Measurements from ENCODE around the gene PRIM1. TPM values are rescaled to one million over a fixed set of nuclear protein-coding genes. Genes with fewer than 3 reads are reported as not detected.
"Not testable (repeated sequence)": the region's sequence is repeated elsewhere in the genome, so short reads cannot be mapped to it uniquely, and the experiment has no call there.

Gene PRIM1
- total RNA-seq, 2 donors from 2014 or later: 3.7 to 4.7 TPM

DNA sequence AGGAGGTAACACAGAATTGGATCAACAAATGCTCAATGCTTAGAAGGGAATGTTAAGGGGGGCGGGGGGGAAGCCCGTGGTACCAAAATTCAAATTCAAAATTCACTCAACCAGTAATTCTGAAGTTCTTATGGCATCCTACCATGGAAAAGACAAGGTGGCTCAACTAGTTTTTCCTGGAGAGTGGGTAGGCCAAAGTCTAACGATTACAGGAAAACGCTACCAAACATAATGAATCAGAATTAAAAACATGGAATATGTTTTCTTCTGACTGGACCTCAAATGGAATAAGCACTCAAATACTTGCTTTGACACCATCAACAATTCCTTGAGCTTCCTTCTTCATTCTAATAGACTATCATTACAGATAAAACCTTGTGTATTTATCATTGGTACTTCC is 29.3 kb downstream of the PRIM1 start:
- intact Hi-C loops (cut with DNase I): no loop called here
- no peak for DNase-seq (ENCODE audit: low spot score)

DNA sequence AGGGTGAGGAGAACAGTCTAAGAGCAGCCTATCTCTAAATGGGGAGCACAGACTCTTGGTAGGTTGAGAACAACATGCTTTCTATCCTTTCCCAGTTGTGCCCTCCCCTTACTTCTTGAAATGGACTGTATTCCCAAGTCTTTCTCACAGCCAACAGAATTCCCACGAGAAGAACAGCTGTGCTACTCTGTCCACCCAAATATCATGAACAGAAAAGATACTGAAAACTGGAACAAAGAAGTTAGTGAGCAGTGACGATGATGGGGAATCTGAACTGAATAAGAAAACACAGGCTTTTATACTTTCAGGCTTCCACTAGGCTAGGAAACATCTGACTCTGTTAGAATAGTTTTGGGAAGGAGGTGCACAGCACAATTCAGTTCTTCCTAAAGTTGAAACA is 30.4 kb downstream of the PRIM1 start:
- no peak for DNase-seq (ENCODE audit: low spot score)
- intact Hi-C loops (cut with DNase I): no loop called here

DNA sequence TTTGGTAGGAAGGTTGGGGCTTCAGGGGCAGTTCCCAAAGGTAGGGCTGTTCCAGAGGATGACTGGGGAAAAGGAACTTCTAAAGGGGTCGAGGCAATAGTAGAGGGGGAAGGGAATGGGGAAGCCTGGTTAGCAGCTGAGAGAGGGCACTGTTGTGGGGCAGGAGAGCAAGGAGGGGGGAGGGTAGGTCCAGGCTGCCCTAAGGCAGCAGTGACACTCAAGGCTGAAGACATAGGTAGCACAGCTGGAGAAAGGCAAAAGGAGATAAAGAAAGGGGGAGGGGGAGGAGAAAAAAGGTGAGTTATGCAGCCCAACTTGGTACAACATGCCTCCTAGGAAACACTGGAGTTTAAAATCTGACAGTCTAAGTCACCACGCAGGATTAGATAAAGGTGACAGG is 30.9 kb downstream of the PRIM1 start:
- intact Hi-C loops (cut with DNase I): no loop called here
- DNase-seq (ENCODE audit: low spot score): no peak

DNA sequence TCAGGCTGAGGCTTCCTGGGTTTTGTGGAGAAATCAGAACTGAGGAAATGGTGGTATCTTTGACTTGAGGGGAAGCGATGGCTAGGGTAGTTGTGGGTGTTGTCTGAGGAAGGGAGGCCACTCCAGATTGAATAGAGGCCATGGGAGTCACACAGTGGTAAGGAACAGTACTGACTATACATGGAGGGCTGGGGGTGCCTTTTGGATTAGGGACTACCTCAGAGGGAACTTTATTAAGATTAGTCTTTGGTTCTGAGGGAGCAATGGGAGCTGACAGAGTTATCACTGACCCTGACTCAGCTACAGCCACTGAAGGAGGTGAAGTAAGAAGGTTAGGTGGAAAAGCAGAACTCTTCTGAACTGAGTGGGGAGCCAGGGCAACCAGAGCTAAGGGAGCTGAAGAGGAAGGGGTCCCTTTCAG is 31.4 kb downstream of the PRIM1 start:
- no peak for DNase-seq (ENCODE audit: low spot score)
- intact Hi-C loops (cut with DNase I): no loop called here

DNA sequence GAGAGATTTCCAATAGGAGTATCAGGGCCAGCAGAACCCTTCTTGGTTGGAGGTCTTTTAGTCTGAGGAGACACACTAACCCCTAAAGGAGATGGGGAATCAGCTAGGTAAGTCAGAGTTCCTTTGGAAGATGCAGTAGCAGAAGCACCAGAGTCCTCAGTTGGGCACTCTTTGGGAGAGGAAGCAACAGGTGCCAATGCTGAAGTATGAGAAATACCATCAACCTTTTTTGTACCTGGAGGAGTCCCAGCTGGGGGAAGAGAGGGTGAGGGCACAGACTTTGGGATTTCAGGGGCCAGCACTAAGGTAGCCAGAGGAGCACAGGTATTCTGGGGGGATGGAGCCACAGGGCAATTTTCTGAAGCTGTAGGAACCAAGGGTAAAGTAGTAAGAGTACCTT is 33.1 kb downstream of the PRIM1 start:
- no peak for DNase-seq (ENCODE audit: low spot score)
- intact Hi-C loops (cut with DNase I): no loop called here

DNA sequence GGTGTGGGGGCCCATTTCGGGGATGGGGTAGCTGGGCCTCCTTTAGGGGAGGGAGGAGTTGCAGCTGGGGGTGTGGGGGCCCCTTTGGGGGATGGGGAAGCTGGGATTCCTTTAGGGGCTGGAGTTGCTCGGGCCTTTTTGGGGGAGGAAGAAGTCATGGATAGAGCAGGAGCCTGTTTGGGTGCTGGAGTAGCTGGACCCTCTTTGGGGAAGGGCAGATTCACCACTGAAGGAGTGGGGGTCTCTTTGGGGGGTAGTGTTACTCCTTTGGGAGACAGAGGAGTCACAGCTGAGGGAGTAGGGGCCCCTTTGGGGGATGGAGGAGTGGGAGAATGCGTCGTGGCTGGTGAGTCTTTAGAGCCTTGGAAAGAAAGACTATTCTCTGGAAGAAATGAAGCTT is 33.5 kb downstream of the PRIM1 start:
- peak; percentile 20 for DNase-seq (ENCODE audit: low spot score)
- intact Hi-C loops (cut with DNase I): no loop called here

DNA sequence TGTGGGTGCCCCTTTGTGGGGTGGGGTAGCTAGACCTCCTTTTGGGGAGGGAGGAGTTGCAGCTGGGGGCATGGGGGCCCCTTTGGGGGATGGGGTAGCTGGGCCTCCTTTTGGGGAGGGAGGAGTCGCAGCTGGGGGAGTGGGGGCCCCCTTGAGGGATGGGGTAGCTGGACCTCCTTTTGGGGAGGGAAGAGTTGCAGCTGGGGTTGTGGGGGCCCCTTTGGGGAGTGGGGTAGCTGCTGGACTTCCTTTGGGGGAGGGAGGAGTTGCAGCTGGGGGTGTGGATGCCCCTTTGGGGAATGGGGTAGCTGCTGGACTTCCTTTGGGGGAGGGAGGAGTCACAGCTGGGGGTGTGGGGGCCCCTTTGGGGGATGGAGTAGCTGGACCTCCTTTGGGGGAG is 34.0 kb downstream of the PRIM1 start:
- DNase-seq (ENCODE audit: low spot score): no peak
- intact Hi-C loops (cut with DNase I): no loop called here

DNA sequence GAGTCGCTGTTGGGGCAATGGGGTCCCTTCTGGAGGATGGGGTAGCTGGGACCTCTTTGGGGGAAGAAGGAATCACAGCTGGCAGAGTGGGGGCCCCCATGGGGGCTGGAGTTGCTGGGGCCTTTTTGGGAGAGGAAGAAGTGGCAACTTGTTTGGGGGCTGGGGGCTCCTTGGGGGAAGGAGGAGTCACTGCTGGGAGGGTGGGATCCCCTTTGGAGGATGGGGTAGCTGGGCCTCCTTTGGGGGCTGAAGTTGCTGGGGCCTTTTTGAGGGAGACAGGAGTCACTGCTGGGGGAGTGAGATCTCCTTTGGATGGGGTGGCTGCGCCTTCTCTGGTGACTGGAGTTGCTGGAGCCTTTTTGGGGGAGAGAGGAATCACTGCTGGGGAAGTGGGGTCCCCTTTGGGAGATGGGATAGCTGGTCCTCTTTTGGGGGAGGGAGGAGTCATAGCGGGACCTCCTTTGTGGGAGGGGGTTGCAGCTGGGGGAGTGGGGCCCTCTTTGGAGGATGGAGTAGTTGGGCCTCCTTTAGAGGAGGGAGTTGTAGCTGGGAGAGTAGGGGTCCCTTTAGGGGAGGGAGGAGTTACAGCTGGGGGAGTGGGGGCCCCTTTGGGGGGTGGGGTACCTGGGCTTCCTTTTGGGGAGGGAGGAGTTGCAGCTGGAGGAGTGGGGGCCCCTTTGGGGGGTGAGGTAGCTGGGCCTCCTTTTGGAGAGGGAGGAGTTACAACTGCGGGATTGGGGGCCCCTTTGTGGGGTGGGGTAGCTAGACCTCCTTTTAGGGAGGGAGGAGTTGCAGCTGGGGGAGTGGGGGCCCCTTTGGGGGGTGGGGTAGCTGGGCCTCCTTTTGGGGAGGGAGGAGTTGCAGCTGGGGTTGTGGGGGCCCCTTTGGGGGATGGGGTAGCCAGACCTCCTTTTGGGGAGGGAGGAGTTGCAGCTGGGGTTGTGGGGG is 34.9 kb downstream of the PRIM1 start:
- intact Hi-C loops (cut with DNase I): loop anchor here in 1 of 2 donors (2.0 kb wide), 1 partner anchor 56 kb away; no protein-coding TSS in a partner anchor
- DNase-seq (ENCODE audit: low spot score): no peak

DNA sequence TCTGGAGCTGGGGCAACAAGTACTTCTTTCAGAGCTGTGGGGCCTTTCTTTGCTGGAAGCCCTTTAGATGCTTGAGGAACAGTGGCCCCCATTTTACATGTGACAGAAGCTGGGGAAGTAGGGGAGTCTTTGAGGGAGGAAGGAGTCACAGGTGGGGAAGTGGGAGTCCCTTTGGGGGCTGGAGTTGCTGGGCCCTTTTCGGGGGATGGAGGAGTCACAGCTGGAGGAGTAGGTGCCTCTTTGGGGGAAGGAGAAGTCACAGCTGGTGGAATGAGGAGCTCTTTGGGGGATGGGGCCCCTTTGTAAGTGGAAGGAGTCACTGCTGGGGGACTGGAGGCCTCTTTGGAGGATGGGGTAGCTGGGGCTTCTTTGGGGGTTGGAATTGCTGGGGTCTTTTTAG is 35.7 kb downstream of the PRIM1 start:
- intact Hi-C loops (cut with DNase I): loop anchor here in 1 of 2 donors (2.0 kb wide), 1 partner anchor 56 kb away; no protein-coding TSS in a partner anchor
- DNase-seq (ENCODE audit: low spot score): peak; percentile 49

DNA sequence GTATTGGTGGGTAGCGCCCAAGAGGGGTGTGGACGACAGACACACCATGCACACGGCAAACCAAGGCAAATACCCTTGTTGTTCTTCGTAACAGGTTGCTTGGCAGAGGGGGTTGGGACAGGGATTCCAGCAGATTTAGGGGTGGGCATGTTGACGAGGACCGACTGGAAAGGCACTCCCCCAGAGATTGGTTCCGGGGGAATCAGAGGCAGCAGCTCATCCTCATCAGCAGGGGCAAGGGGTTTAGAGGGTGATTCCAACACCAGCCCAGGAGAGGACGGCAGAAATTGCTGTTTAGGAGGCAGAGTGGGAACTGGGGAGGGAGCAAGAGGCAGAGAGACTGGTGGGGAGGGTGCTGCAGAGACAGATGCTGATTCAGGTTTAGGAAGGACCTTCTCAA is 36.3 kb downstream of the PRIM1 start:
- DNase-seq (ENCODE audit: low spot score): peak; percentile 40
- intact Hi-C loops (cut with DNase I): loop anchor here in 1 of 2 donors (2.0 kb wide), 1 partner anchor 57 kb away; no protein-coding TSS in a partner anchor

DNA sequence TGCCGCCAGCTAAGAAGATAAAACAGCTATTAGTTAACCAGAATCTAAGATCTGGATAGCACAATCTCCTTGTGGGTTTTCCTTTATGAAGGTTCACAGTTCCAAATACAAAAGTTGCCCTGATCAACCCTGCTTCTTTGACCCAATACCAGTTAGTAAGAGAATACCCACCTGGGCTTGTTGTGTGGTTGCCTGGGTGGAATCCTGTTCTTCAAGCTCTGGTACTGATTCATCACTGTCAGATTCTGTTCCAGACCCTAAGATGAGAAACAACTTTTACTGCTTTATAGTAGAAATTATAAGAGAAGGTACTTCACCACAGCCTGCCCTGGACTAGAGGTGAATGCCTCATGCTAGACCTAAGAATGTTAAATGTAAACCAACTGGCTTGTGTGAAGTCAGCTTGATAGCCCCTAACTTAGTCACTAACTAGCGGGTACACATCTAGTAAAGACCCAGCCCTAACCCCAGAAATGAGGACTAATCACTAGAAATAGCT is 37.6 kb downstream of the PRIM1 start:
- intact Hi-C loops (cut with DNase I): no loop called here
- no peak for DNase-seq (ENCODE audit: low spot score)

DNA sequence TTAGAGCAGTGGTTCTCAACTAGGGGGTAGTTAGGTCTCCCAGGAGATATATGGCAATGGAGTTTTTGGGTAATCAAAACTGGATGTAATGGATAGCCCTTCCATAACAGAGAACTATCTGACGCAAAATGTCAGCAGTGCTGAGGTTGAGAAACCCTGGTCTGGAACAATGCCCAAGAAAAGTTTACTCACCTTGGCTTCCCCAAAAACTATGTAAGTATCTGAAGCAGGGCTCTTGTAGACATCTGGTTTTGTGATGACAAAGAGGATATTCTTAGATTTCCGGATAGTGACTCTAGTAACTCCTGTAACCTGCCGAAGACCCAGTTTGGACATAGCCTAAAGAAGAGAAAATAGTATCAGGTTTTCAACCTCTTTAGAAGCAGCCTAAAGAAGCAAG is 38.8 kb downstream of the PRIM1 start:
- no peak for DNase-seq (ENCODE audit: low spot score)
- intact Hi-C loops (cut with DNase I): no loop called here

DNA sequence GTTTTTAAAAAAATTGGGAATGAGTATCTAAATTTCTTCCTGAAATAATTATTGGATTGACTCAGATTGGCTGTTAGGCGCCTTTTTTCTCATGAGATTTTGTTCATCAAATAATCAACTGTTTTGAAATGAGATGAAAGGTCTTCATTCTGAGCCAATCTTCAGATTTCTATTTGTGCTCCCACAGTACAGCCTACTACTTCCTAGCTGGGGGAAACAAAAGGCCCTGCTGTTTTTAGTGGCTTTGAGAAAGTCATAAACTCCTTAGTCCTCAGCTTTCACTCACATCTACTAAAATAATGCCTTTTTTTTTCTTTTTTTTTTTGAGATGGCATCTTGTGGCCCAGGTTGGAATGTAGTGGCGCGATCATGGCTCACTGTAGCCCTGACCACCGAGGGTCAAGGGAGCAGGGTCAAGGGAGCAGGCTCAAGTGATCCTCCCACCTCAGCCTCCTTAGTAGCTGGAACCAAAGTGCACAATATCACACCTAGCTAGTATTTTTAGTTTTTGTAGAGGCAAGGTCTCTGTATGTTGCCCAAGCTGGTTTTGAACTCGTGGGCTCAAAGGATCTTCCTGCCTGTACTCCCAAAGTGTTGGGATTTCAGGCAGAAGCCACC is 42.3 kb downstream of the PRIM1 start:
- DNase-seq (ENCODE audit: low spot score): no peak
- intact Hi-C loops (cut with DNase I): no loop called here

DNA sequence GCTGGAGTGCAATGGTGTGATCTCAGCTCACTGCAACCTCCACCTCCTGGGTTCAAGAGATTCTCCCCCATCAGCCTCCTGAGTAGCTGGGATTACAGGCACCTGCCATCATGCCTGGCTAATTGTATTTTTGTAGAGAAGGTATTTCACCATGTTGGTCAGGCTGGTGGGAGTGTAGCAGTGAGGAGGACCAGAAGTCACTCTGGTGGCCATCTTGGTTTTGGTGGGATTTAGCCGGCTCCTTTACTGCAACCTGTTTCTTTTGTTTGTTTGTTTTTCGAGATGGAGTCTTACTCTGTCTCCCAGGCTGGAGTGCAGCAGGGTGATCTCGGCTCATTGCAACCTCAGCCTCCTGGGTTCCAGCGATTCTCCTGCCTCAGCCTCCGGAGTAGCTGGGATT is 47.6 kb downstream of the PRIM1 start:
- intact Hi-C loops (cut with DNase I): not testable (repeated sequence)
- DNase-seq (ENCODE audit: low spot score): peak; percentile 10

DNA sequence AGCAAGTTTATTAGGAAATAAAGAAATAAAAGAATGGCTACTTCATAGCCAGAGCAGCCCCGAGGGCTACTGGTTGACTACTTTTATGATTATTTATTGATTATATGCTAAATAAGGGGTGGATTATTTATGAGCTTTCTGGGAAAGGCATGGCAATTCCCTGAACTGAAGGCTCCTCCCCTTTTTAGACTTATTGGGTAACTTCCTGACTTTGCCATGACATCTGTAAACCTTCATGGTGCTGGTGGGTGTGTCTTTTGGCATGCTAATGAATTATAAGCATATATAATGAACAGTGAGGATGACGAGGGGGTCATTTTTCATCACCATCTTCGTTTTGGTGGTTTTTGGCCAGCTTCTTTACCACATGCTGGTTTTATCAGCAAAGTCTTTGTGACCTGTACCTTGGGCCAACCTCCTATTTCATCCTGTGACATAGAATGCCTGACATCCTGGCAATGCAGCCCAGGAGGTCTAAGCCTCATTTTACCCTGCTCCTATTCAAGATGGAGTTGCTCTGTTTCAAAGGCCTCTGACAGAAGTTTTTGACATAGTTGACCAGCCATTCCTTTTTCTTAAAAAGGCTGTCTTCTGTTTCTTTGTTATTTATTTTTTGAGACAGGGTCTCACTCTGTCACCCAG is 53.0 kb downstream of the PRIM1 start:
- intact Hi-C loops (cut with DNase I): no loop called here
- DNase-seq (ENCODE audit: low spot score): no peak

DNA sequence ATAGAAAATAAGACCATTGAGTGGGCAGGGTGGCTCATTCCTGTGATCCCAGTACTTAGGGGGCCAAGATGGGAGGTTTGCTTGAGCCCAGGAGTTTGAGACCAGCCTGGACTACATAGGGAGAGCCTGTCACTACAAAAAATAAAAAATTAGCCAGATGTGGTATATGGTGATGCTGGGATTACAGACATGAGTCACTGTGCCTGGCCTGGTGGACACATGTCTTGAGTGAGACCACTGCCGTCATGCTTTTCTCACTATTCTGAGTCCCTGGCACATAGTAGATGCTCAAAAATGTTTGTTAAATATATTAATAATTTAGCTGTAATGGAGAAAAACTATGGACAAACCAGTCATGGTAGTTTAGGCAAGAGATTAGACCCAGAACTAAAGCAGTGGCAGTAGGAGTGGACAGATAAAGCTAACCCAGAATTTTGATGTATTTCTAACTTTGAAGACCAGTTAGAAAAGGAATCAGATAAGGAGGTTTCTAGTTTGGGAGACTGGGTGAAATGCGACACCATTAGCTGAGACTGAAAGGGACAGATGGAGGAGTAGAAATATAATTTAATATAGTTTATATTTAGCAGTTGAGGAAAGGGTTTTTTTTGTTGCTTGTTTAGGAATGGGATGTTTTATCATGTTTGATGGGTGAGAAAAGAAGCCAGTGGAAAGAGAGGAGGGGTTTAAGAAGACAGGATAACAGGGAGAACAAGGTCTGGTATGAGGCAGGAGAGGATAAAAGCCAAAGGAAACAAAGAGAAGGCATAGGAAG is 56.6 kb downstream of the PRIM1 start:
- intact Hi-C loops (cut with DNase I): no loop called here

DNA sequence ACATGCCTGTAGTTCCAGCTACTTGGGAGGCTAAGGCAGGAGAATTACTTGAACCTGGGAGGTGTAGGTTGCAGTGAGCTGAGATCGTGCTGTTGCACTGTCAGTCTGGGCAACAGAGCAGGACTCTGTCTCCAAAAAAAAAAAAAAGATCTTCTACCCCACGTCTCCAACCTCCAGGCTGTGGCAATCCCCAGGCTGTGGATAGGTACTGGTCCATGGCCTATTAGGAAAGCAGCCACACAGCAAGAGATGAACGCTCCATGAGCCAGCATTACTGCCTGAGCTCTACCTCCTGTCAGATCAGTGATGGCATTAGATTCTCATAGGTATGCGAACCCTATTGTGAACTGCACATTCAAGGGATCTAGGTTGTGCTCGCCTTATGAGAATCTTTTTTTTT is 58.0 kb downstream of the PRIM1 start:
- peak; percentile 29 for DNase-seq (ENCODE audit: low spot score)
- intact Hi-C loops (cut with DNase I): no loop called here

More for the DNA sequence above, 56.6 kb downstream of the PRIM1 start:
- DNase-seq (ENCODE audit: low spot score): peak; percentile 11

DNA sequence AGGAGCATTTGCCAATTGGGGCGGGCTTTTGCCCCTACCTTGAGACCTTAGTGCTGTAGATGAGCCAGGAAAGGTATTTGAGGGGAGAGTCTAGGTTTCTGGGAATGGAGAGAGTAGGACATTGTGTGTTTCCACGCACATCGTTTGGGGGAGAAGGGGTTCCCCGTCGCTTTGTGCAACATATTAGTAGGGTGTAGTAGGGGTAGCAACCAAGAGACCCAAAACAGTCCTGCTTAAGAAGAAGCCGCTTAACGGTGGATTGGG is 63.3 kb downstream of the PRIM1 start:
- intact Hi-C loops (cut with DNase I): loop anchor here in 1 of 2 donors (5.0 kb wide), 1 partner anchor 41 kb away; the partner anchor contains the start of gene ATP5F1B
- no peak for DNase-seq (ENCODE audit: low spot score)

DNA sequence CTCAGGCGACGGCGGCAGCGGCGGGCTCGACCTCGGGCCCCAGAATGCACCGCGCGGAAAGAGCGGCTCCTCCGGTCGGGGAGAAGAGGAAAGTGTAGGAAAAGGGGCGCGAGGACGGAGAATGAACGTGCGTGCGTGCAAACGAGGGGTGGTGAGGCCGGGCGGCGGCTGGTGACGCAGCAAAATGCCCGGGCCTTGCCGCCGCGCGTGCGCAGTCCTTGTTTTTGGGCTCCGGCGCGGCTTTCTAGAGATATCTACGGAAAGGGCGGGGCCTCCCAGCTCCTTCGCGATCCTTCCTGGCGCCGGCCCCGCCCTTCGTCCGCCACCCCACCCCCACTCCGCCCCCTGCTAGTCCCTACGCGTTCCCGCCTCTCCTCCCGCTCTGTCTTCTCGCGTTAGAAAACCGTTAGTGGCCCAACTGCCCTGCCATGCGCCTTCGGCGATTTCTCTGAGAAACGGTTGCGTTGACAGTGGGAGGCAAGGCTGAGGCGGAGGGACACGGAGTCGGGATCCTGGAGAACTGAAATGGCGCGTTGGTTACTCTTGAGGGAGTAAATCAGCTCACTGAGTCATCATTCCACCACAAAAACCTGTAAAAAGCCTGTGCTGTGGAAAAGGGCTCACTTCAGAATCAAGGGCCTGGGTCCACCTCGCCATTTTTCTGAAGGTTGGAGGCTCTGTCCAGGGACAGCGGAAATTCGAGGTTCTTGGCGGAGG is 63.8 kb downstream of the PRIM1 start, which contains the start of gene PTGES3:
Gene PTGES3, minus strand, starts transcription at position 156 of the 717 bp plus-strand sequence. CDS start 285 bp downstream, outside the sequence.
- DNase-seq (ENCODE audit: low spot score): peak; percentile 100
- intact Hi-C loops (cut with DNase I): loop anchor here in 1 of 2 donors (5.0 kb wide), 1 partner anchor 41 kb away; the partner anchor contains the start of gene ATP5F1B

Measured in posterior vena cava (tissue), 2 donors.